Panc1 (cell line): ENCODE measurements around the gene GPR33.

ENCODE experiments used
- POLR2AphosphoS5 ChIP-seq: IDR thresholded peaks from 2 replicates; pipeline ENCODE4 v1.6.1; 2012; ENCODE audit warnings: mild to moderate bottlenecking, low read depth, low read length, moderate library complexity
- TF ChIP-seq, protein P1 (sequence below): fragments of 450-650 bp; IDR thresholded peaks from 2 replicates; pipeline ENCODE4 v1.5.1; 2017; ENCODE audit warnings: mild to moderate bottlenecking

DNA sequence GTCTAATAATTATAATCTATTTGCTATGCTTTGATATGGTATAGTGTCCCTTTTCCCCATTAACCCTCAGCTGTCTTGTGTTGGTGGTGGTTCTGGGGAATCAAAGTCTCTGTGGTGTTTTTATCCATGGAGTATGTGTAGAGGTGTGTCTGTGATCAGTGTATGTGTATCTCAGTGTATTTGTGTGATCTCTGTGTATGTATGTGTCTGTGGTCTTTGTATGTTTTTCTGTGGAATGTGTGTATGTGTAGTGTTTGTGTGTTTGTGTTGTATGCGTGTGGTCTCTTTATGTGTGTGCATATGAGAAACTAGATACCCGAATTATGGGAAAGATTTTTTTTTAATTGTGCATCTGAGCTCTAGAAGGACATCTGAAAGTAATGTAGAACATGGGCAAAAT lies 1.1 kb downstream of the GPR33 start:
- TF ChIP-seq POLR2AphosphoS5 = no peak
- TF ChIP-seq, protein P1, sequence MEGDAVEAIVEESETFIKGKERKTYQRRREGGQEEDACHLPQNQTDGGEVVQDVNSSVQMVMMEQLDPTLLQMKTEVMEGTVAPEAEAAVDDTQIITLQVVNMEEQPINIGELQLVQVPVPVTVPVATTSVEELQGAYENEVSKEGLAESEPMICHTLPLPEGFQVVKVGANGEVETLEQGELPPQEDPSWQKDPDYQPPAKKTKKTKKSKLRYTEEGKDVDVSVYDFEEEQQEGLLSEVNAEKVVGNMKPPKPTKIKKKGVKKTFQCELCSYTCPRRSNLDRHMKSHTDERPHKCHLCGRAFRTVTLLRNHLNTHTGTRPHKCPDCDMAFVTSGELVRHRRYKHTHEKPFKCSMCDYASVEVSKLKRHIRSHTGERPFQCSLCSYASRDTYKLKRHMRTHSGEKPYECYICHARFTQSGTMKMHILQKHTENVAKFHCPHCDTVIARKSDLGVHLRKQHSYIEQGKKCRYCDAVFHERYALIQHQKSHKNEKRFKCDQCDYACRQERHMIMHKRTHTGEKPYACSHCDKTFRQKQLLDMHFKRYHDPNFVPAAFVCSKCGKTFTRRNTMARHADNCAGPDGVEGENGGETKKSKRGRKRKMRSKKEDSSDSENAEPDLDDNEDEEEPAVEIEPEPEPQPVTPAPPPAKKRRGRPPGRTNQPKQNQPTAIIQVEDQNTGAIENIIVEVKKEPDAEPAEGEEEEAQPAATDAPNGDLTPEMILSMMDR = no peak
